ENCODE results near the gene GPNMB.

Gene GPNMB

GRCh38 chr7:23254051-23254681 lies 7.6 kb downstream of the GPNMB start:
- Histone ChIP-seq H3K9ac (ENCODE audit: low read depth, low read length) (no peak overlapping the region), H3K27me3 (ENCODE audit: insufficient read depth, low read length) (no peaks in the 10 kb centered on the region), H3K27ac (ENCODE audit: low read length) (no peak overlapping the region), H3K4me3 (ENCODE audit: low read length) (no peak overlapping the region), H3K9me3 (ENCODE audit: insufficient read depth, low read depth, low read length) (no peaks in the 10 kb centered on the region), H3K4me1 (ENCODE audit: insufficient read depth, low read length) (no peaks in the 10 kb centered on the region), H3K36me3 (ENCODE audit: insufficient read depth, low read depth, low read length) (no peaks in the 10 kb centered on the region)

- no peak overlapping the region for H3K9ac ChIP-seq (ENCODE audit: low read depth, low read length)
- no peak overlapping the region for H3K27ac ChIP-seq (ENCODE audit: low read length)
- H3K9me3 ChIP-seq (ENCODE audit: insufficient read depth, low read depth, low read length): no peaks in the 10 kb centered on the region
- H3K36me3 ChIP-seq (ENCODE audit: insufficient read depth, low read depth, low read length): no peaks in the 10 kb centered on the region
- no peaks in the 10 kb centered on the region for H3K4me1 ChIP-seq (ENCODE audit: insufficient read depth, low read length)
- H3K27me3 ChIP-seq (ENCODE audit: insufficient read depth, low read length): no peaks in the 10 kb centered on the region
- H3K4me3 ChIP-seq (ENCODE audit: low read length): no peak overlapping the region
These were observed 10.2 kb downstream of the GPNMB start for GRCh38 chr7:23256731-23257130.

- H3K9me3 ChIP-seq (ENCODE audit: insufficient read depth, low read depth, low read length): no peaks in the 10 kb centered on the region
- H3K4me3 ChIP-seq (ENCODE audit: low read length): no peak overlapping the region
- H3K27ac ChIP-seq (ENCODE audit: low read length): no peak overlapping the region
- no peaks in the 10 kb centered on the region for H3K27me3 ChIP-seq (ENCODE audit: insufficient read depth, low read length)
- H3K9ac ChIP-seq (ENCODE audit: low read depth, low read length): no peak overlapping the region
- no peaks in the 10 kb centered on the region for H3K4me1 ChIP-seq (ENCODE audit: insufficient read depth, low read length)
- H3K36me3 ChIP-seq (ENCODE audit: insufficient read depth, low read depth, low read length): no peaks in the 10 kb centered on the region
These were observed 13.8 kb downstream of the GPNMB start for GRCh38 chr7:23260371-23260770.

- Histone ChIP-seq H3K27ac (ENCODE audit: low read length) (no peak overlapping the region), H3K9ac (ENCODE audit: low read depth, low read length) (no peak overlapping the region), H3K4me1 (ENCODE audit: insufficient read depth, low read length) (no peaks in the 10 kb centered on the region), H3K9me3 (ENCODE audit: insufficient read depth, low read depth, low read length) (no peaks in the 10 kb centered on the region), H3K27me3 (ENCODE audit: insufficient read depth, low read length) (no peaks in the 10 kb centered on the region), H3K36me3 (ENCODE audit: insufficient read depth, low read depth, low read length) (no peaks in the 10 kb centered on the region), H3K4me3 (ENCODE audit: low read length) (no peak overlapping the region)
These were observed 15.4 kb downstream of the GPNMB start for GRCh38 chr7:23261843-23262452.

GRCh38 chr7:23264916-23265458 lies 18.4 kb downstream of the GPNMB start:
- H3K36me3 ChIP-seq (ENCODE audit: insufficient read depth, low read depth, low read length): no peaks in the 10 kb centered on the region
- no peak overlapping the region for H3K4me3 ChIP-seq (ENCODE audit: low read length)
- no peak overlapping the region for H3K9ac ChIP-seq (ENCODE audit: low read depth, low read length)
- no peak overlapping the region for H3K27ac ChIP-seq (ENCODE audit: low read length)
- no peaks in the 10 kb centered on the region for H3K4me1 ChIP-seq (ENCODE audit: insufficient read depth, low read length)
- no peaks in the 10 kb centered on the region for H3K9me3 ChIP-seq (ENCODE audit: insufficient read depth, low read depth, low read length)
- H3K27me3 ChIP-seq (ENCODE audit: insufficient read depth, low read length): no peaks in the 10 kb centered on the region

- no peak overlapping the region for H3K27ac ChIP-seq (ENCODE audit: low read length)
- no peaks in the 10 kb centered on the region for H3K36me3 ChIP-seq (ENCODE audit: insufficient read depth, low read depth, low read length)
- H3K4me3 ChIP-seq (ENCODE audit: low read length): no peak overlapping the region
- H3K27me3 ChIP-seq (ENCODE audit: insufficient read depth, low read length): no peaks in the 10 kb centered on the region
- no peaks in the 10 kb centered on the region for H3K4me1 ChIP-seq (ENCODE audit: insufficient read depth, low read length)
- H3K9ac ChIP-seq (ENCODE audit: low read depth, low read length): no peak overlapping the region
- H3K9me3 ChIP-seq (ENCODE audit: insufficient read depth, low read depth, low read length): no peaks in the 10 kb centered on the region
These were observed 20.3 kb downstream of the GPNMB start for GRCh38 chr7:23266918-23267317.

GRCh38 chr7:23267357-23267756 lies 20.8 kb downstream of the GPNMB start:
- Histone ChIP-seq H3K4me3 (ENCODE audit: low read length) (no peak overlapping the region), H3K9ac (ENCODE audit: low read depth, low read length) (no peak overlapping the region), H3K27me3 (ENCODE audit: insufficient read depth, low read length) (no peaks in the 10 kb centered on the region), H3K36me3 (ENCODE audit: insufficient read depth, low read depth, low read length) (no peaks in the 10 kb centered on the region), H3K4me1 (ENCODE audit: insufficient read depth, low read length) (no peaks in the 10 kb centered on the region), H3K9me3 (ENCODE audit: insufficient read depth, low read depth, low read length) (no peaks in the 10 kb centered on the region), H3K27ac (ENCODE audit: low read length) (no peak overlapping the region)

- no peaks in the 10 kb centered on the region for H3K36me3 ChIP-seq (ENCODE audit: insufficient read depth, low read depth, low read length)
- H3K9me3 ChIP-seq (ENCODE audit: insufficient read depth, low read depth, low read length): no peaks in the 10 kb centered on the region
- H3K4me1 ChIP-seq (ENCODE audit: insufficient read depth, low read length): no peaks in the 10 kb centered on the region
- no peak overlapping the region for H3K4me3 ChIP-seq (ENCODE audit: low read length)
- no peak overlapping the region for H3K27ac ChIP-seq (ENCODE audit: low read length)
- no peak overlapping the region for H3K9ac ChIP-seq (ENCODE audit: low read depth, low read length)
- no peaks in the 10 kb centered on the region for H3K27me3 ChIP-seq (ENCODE audit: insufficient read depth, low read length)
These were observed 21.6 kb downstream of the GPNMB start for GRCh38 chr7:23268167-23268566.

- Histone ChIP-seq H3K9me3 (ENCODE audit: insufficient read depth, low read depth, low read length) (no peaks in the 10 kb centered on the region), H3K4me1 (ENCODE audit: insufficient read depth, low read length) (no peaks in the 10 kb centered on the region), H3K36me3 (ENCODE audit: insufficient read depth, low read depth, low read length) (no peaks in the 10 kb centered on the region), H3K27ac (ENCODE audit: low read length) (no peak overlapping the region), H3K9ac (ENCODE audit: low read depth, low read length) (no peak overlapping the region), H3K27me3 (ENCODE audit: insufficient read depth, low read length) (no peaks in the 10 kb centered on the region), H3K4me3 (ENCODE audit: low read length) (no peak overlapping the region)
These were observed 22.2 kb downstream of the GPNMB start for GRCh38 chr7:23268746-23269145.

GRCh38 chr7:23272275-23272674 lies 25.7 kb downstream of the GPNMB start:
- Histone ChIP-seq H3K4me1 (ENCODE audit: insufficient read depth, low read length) (no peaks in the 10 kb centered on the region), H3K9ac (ENCODE audit: low read depth, low read length) (no peak overlapping the region), H3K9me3 (ENCODE audit: insufficient read depth, low read depth, low read length) (no peaks in the 10 kb centered on the region), H3K4me3 (ENCODE audit: low read length) (no peak overlapping the region), H3K27me3 (ENCODE audit: insufficient read depth, low read length) (no peaks in the 10 kb centered on the region), H3K27ac (ENCODE audit: low read length) (no peak overlapping the region), H3K36me3 (ENCODE audit: insufficient read depth, low read depth, low read length) (no peaks in the 10 kb centered on the region)

GRCh38 chr7:23273141-23273599 lies 26.6 kb downstream of the GPNMB start:
- H3K27ac ChIP-seq (ENCODE audit: low read length): no peak overlapping the region
- H3K4me1 ChIP-seq (ENCODE audit: insufficient read depth, low read length): no peaks in the 10 kb centered on the region
- H3K27me3 ChIP-seq (ENCODE audit: insufficient read depth, low read length): no peaks in the 10 kb centered on the region
- H3K36me3 ChIP-seq (ENCODE audit: insufficient read depth, low read depth, low read length): no peaks in the 10 kb centered on the region
- H3K9me3 ChIP-seq (ENCODE audit: insufficient read depth, low read depth, low read length): no peaks in the 10 kb centered on the region
- peak overlapping the region; percentile 48; the same call in 1 of the 2 replicates for H3K4me3 ChIP-seq (ENCODE audit: low read length)
- H3K9ac ChIP-seq (ENCODE audit: low read depth, low read length): peak overlapping the region; percentile 56; the same call in 1 of the 2 replicates

- H3K4me3 ChIP-seq (ENCODE audit: low read length): no peak overlapping the region
- H3K4me1 ChIP-seq (ENCODE audit: insufficient read depth, low read length): no peaks in the 10 kb centered on the region
- no peaks in the 10 kb centered on the region for H3K9me3 ChIP-seq (ENCODE audit: insufficient read depth, low read depth, low read length)
- no peaks in the 10 kb centered on the region for H3K27me3 ChIP-seq (ENCODE audit: insufficient read depth, low read length)
- H3K9ac ChIP-seq (ENCODE audit: low read depth, low read length): no peak overlapping the region
- H3K27ac ChIP-seq (ENCODE audit: low read length): no peak overlapping the region
- H3K36me3 ChIP-seq (ENCODE audit: insufficient read depth, low read depth, low read length): no peaks in the 10 kb centered on the region
These were observed 29.3 kb downstream of the GPNMB start for GRCh38 chr7:23275912-23276311.

All from iPS-20b (cell line).